Hepatocyte (in vitro differentiated cells): Measurements from ENCODE around the gene TCFL5.

Experiments
- CTCF ChIP-seq: fragments of 200-600 bp; sonication (generic); IDR thresholded peaks from 2 replicates; pipeline ENCODE4 v1.5.1; 2016; ENCODE audit warnings: antibody characterized with exemption, mild to moderate bottlenecking; ENCODE audit not compliant: poor library complexity
- EZH2 ChIP-seq: fragments of 200-600 bp; sonication (generic); IDR thresholded peaks from 2 replicates; pipeline ENCODE4 v1.6.1; 2016; ENCODE audit warnings: antibody characterized with exemption, mild to moderate bottlenecking, borderline replicate concordance
- EZH2phosphoT487 ChIP-seq: fragments of 200-600 bp; sonication (generic); IDR thresholded peaks from one replicate; pipeline ENCODE4 v1.6.1; 2018; ENCODE audit warnings: antibody characterized with exemption, mild to moderate bottlenecking, low read depth, moderate library complexity; ENCODE audit not compliant: unreplicated experiment, severe bottlenecking

- TF ChIP-seq CTCF: no peak
- no peak for TF ChIP-seq EZH2phosphoT487
- TF ChIP-seq EZH2: no peak
Observed at GRCh38 chr20:62886709-62887058, 25.1 kb upstream of the TCFL5 start.
